ENCODE data around the gene OBP2B.
"Not testable (repeated sequence)": the region's sequence is repeated elsewhere in the genome, so short reads cannot be mapped to it uniquely, and the experiment has no call there.

OBP2B gene, protein sequence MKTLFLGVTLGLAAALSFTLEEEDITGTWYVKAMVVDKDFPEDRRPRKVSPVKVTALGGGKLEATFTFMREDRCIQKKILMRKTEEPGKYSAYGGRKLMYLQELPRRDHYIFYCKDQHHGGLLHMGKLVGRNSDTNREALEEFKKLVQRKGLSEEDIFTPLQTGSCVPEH

DNA sequence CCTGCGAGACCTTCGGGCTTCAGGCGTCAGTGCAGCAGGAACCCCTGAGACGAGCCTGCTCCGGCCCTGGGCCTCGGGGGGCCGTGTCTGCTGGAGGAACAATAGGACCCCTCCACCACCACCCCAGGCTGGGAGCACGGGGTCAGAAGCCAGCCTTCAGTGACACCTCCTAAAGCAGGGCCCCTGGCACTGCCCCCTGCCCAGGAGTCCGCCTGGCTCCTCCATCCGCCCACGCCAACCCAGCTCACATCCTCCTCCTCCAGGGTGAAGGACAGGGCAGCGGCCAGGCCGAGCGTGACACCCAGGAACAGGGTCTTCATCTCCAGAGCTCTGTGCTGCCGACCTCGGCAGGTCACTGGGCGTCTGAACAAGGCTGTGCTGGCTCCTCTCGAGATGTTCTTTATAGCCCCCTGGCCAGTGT is at the start of gene OBP2B:
TSS of gene OBP2B (minus strand) at position 371 of the 421 bp plus-strand sequence. CDS start at position 320, 51 bp downstream.
- not testable (repeated sequence) for DNase-seq

DNA sequence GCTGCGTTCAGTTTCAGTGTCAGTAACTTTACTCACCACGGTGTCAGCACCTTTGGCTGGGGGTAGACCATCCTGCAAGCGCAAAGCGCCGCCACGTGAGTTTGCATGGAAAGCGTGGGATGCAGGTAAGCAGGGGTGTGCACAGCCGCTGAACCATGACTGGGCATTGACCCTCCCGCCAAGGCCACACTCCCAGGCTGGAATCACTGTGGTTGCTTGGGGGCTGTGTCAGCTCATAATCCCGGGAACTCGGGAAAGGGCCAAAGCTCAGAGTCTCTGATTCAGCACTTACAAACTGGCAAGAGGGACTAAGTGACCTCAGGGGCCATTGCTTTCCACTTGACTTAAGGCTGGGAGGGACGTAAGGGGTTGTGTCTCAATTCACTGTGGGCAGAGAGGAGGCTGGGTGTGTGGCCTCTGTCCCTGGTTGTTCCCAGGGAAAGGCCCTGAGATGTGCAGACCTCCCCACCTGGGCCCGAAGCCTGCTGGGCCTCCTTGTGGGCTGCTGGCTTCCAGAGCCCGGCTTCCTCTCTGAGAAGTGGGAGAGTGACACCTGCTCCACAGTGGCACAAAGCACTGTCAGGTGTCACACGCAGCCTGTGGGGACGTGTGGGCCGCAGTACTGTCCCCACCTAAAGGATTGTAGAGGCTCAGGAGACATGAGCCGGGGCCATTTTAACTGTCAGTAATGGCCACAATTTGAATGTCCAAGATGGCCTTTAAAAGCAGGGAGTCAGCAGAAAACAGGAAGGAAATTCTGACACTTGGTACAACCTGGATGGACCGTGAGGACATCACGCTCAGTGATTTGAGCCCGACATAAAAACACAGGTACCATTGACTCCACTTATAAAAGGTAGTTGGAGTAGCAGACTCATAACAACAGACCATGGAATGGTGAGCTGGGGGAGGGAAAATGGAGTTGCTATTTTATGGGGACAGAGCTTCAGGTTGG is 49.3 kb upstream of the OBP2B start:
- no peak for DNase-seq

DNA sequence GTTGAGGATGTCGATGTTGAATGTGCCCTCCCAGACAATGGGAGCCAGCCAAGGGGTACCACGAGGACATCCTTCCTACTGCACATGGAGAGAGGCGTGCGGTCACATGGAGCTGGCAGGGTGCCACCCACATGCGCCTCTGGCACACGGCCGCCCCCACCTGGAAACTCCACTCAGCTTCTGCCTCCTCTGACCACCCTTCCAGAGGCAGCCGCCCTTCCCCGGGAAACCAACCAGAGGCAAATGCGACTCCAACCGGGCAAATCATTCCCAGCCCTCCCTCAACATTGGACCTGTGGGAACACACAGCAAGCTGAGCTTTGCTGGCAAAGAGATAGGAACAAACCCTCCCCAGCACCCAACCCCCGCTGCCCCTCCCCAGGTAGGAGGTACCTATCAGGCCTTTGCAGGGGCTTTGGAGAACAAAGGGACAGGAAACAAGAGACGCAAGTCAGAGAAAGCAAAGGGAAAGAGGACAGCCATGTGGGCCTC is 48.5 kb upstream of the OBP2B start:
- no peak for DNase-seq

DNA sequence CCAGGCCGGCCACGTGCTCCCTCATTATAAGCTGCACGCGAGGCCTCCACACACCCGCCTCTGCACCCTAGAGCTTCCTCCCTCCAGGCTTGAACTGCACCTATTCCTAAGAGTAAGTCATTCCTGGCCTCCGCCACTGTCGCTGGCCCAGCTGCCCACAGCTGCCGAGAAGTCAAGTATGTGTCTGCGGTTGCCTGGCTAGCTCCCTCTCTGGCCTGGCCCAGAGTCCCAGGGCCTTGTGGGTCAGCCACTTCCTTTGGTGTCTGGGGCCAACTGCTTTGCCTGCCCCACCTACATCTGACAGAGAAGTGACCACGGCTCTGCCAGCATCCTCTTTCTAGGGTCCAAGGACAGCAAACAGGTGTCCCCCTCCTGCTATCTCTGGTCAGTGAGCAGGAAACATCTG is 47.6 kb upstream of the OBP2B start:
- no peak for DNase-seq

DNA sequence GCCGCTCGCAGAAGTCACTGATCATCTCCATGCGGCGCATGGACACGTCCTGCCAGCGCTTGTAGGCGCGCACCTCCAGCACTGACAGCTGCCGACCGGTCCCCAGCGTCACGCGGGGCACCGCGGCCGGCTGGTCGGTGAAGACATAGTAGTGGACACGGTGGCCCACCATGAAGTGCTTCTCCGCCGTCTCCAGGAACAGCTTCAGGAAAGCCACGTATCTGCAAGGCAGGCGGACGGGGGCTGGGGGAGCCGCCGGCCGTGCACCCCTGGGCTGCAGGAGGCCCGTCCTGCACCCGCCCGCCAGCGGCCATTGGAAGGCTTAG is 47.0 kb upstream of the OBP2B start:
- no peak for DNase-seq

DNA sequence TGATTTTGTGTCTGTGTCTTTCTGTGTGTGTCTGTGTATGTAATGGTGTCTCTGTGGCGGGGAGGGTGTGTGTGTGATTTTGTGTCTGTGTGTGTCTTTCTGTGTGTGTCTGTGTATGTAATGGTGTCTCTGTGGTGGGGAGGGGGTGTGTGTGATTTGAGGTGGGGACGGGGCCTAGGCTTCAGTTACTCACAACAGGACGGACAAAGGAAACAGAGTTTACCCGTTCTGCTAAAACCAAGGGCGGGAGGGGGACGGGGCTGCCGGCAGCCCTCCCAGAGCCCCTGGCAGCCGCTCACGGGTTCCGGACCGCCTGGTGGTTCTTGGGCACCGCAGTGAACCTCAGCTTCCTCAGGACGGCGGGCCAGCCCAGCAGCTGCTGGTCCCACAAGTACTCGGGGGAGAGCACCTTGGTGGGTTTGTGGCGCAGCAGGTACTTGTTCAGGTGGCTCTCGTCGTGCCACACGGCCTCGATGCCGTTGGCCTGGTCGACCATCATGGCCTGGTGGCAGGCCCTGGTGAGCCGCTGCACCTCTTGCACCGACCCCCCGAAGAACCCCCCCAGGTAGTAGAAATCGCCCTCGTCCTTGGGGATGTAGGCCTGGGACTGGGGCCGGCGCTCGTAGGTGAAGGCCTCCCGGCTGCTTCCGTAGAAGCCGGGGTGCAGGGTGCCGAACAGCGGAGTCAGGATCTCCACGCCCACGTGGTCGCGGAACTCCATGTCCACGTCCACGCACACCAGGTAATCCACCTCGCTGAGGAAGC is 46.5 kb upstream of the OBP2B start:
- DNase-seq = no peak

DNA sequence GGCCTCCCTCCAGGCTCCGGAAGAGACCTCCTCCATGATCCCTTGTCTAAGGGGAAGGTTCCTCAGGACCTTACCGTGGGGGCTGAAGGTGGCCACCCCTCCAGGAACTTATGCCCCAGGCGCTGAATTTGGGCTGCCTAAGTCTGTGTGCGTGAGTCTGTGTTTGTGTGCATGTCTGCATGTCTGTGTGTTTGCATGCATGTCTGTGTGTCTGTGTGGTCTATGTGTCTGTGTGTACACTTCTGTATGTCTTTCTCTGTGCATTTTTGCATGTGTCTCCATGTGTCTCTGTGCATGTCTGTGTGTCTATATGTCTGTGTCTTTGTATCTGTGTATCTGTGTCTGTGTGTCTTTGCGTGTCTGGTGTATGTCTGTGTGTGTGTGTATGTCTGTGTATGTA is 45.4 kb upstream of the OBP2B start:
- DNase-seq = no peak

DNA sequence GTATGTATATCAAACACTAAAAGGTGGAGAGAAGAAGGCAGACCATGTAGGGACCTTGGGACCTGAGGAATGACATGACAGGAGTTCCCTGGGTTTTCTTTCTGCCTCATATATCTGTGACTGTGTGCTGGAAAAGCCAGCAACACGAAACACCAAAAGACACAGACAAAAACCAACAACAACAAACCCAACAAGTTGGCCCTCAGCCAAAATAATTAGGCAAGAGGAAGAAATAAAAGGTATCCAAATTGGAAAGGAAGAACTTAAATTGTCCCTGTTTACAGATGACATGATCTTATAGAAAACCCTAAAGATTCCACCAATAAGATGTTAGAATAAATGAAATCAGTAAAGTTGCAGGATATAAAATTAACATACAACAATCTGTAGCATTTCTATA is 44.2 kb upstream of the OBP2B start:
- no peak for DNase-seq

DNA sequence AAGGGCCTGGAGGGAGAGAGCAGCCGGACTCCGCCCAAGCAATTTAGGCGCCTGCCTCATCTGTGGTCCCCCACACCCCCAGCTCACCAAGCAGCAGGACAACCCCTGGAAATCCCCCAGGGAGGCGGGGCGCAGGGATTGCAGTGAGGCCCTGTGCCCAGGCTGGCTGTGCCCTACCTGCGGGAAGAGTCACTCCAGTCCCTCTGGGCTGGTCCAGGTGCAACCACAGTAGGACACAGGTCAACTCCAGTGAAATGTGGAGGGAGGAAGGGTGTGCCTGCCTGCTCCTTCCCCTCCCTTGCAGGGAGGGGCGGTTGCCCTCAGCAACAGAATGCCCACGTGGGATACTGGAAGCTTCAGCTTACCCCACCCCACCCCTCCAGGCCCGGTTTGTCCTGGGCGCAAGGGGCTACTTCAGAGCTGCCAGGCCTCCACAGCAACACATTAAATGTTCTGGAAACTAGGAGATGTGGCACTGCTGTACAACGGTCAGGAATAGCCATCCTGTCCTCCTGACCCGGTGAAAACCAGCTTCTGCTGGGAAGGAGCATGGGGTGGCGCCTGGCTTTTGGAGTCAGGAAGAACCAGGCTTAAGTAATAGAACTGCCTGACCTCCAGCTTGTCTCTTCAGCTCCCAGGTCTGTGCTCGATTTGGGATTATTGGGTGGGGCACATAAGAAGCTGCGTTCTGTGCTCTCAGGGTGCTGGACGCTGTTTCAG is 43.4 kb upstream of the OBP2B start:
- DNase-seq = no peak

DNA sequence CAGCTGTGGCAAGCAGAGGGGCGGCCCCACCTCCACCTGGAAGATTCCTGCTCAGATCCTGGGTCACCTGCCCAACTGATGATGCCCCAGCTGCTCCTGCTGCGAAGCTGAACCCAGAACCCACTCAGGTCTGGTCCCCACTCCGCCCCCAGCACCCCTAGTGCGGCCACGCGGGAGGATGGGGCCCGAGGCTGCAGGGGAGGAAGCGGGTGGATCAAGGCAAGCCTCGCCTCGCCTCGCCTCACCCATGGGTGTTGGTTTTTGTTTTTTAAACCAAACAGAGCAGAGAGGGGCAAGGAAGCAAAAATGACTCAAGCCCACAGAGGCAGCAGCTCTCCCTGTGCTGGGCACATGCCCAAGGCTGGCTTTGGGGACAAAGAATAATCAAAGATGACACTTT is 42.7 kb upstream of the OBP2B start:
- DNase-seq = no peak

DNA sequence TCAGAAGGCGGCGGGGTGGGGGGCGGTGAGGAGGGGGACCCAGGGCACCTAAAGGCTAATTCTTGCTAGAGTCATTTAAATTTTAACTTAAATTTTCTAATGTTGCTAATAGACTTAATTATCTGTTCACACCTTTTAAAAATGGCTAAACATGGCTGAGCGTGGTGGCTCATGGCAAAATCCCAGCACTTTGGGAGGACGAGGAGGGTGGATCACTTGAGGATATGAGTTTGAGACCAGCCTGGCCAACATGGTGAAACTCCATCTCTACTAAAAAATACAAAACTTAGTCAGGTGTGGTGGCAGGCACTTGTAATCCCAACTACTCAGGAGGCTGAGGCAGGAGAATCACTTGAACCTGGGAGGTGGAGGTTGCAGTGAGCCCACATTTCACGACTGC is 42.2 kb upstream of the OBP2B start:
- not testable (repeated sequence) for DNase-seq

DNA sequence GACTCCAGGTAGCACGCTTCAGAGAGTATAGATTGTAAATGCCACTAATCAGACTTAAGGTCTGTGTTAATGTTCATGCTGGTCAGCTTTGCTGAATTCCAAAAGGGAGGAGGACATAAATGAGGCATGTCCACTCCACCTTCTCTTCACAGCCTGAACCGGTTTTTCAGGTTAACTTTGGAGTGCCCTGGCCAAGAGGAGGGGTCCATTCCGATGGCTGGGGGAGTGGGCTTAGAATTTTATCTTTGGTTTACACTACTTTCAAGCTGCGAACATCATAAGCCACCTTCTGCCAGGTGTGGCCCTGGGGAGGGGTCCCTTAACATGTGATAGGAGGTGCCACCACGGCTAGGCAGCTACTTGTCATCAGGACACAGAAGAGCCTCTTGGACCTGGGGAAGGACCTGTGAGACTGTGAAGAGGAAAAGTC is 41.7 kb upstream of the OBP2B start:
- DNase-seq = no peak

DNA sequence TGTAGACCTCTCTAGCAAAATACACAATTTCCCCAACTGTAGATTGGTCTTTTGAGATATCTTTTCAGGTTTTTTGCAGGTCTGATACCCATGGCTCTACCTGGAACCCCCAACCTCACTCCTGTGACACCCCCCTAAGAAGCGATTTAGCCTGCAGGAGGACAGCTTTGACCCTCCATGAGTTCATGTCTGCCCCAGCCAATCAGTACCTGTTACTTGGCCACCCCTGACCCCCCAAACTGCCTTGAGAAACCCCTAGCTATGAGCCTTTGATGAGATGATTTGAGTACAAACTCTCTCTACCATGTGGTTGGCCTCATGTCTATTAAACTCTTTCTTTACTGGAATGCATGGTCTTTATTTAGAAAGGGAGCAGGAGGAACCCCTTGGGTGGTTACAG is 40.3 kb upstream of the OBP2B start:
- no peak for DNase-seq

DNA sequence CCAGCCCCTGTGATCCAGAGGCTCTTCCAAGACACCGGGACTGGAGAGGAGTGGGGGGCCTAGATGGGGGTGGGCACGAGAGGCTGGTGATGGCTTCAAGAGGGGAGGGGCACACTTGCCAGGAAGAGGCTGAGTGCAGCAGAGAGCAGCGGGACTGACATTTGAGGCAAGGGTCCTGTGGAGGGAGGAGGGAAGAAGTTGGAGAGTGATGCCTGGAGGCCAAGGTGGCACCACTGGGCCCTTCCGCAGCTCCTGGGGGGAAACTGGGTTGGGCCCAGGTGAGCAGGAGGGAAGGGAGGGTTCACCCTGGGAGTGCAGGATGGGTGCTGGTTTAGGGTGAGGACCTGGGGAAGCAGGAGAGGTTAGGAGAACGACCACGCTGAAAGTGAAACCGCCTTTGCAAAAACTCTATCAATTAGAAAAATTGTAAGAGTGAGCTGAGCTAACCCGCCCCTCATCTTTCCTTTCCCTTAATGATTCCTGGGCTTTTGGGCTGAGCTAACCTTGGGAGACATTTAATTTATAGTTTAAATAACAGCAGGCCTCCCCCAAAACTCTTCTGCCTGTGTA is 39.8 kb upstream of the OBP2B start:
- DNase-seq = no peak

DNA sequence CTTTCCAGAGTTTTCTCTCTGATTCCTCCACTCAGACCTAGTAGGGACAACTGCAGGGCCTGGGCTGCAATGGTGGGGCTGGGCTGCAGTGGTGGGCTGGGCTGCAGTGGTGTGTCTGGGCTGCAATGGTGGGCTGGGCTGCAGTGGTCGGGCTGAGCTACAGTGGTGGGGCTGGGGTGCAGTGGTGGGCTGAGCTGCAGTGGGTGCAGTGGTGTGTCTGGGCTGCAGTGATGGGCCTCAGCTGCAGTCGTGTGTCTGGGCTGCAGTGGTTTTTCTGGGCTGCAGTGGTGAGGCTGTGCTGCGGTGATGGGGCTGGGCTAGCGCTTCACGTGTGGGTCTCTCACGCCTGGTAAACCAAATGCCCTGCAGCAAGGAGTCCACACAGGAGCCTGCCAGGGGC is 38.6 kb upstream of the OBP2B start:
- DNase-seq = no peak

DNA sequence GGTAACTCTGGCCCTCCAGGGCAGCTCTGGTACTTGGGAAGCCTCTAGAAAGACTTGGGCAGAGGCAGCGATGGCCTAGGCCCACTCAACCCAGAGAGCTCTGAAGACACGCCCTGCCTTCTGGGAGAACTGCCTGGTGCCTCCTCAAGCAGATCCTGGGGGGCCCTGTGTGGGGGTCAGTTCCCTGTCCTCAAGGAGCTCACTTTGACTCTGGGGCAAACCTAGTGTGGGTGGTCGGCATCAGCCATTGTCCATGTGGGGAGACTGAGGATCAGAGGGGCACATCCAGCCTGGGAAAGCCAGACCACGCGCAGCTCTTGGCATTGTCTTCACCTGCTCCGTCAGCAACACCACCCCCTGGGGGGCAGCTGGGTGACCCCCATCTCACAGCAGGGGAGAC is 37.9 kb upstream of the OBP2B start:
- DNase-seq = no peak

DNA sequence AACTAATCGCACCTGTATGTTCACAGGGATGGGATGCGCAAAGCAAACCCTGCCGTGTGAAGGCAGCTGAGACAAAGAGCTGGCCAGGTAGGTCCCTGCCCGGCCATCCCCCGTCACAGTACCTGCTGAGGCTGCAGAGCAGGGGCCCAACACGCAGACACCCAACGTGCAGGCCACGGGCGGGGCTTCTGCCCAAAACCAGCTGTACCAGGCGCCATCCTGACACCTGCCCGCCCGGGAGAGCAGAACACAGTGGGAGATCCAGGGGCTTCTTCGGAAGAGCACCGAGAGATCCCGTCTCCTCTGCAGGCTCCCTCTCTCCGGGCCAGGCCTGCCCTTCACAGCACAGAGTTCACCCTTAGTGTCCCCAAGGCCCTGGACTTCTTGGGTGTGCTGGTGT is 37.5 kb upstream of the OBP2B start:
- no peak for DNase-seq

DNA sequence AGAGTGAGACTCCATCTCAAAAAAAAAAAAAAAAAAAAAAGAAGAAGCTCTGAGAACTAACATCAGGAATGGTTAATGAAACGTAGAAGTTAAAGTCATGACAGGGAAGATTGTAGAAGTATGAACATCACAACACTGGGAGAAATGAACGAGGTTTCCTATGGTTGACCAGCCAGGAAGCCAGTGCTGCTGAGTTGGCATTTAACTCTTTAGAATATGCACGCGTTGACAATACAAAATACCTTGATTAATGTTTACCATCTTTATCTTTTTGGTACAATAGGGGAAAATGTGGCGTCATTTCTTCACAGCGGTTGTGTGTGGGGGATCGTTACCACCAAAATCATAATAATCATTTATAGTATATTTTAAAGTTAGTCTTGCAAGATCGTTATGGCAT is 33.9 kb upstream of the OBP2B start:
- DNase-seq = no peak

DNA sequence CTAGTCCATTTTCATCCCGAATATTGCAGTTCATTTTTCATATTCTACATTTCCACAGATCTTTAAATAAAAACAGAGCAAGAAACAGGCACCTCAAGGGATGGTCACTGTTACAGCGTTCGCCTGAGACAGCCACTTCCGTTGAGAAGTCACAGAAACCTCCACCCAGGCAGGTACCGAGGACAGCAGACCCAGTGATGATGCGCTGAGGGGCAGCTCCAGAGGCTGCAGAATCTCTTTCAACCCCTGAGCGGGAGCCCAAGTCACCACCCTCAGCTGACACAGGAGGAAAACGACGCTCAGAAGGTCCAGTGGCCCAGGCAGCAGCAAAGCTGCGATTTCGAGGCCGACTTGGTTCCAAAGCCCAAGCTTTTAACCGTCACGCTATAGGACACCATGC is 33.2 kb upstream of the OBP2B start:
- no peak for DNase-seq

DNA sequence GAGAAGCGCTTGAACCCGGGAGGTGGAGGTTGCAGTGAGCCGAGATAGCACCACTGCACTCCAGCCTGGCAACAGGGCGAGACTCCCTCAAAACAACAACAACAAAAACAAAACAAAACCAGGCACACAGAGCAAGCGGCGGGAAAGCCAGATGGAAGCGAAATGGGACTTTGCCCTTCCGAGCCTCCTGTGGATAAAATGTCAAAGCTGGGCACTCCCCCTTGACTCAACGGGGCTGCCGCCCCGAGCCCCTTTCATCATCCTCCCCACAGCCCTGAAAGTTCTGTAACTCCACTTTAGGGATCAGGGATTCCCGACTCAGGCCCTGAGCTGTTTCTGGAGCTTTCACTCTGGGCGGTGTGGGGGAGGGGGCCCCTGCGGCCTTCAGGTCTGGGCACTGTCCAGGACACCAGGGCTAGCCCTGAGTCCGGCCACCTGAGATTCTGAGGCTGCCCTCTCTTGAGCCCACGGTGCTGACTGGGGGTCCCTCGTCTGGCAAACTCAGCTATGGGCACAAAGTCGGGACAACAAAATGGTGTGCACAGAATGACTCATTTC is 30.6 kb upstream of the OBP2B start:
- DNase-seq = no peak

DNA sequence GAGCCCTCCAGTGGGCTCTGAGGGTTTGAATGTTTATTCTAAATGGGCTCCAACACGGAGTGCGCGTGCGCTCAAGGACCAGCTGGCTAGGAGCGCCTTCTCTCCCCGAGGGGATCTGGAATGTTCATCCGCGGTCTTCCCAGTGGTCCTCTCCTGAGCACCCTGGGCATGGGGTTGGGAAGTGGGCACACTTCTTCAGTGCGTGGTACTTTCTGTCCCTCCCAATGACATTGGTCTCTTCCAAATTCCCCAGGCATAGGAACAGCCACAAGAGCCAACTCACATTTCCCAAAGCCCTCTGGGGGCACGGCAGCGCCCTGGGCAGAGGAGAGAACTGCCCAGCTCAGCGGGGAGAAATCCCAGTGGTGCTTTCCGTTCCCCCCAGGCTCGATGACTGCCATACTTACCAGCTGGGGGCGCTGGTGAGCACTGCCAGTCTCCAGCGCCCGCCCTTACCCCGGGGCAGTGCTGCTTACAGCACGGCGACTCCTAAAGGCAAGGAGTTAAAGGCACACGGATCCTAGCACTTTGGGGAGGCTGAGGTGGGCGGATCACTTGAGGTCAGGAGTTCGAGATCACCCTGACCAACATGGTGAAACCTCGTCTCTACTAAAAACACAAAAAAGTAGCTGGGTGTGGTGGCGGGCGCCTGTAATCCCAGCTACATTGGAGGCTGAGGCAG is 29.9 kb upstream of the OBP2B start:
- peak; percentile 6 for DNase-seq

Data from Kasumi-1 (cell line).